Thyroid gland (tissue), 4 donors: Measurements from ENCODE around the gene LHPP. TPM values are rescaled to one million over a fixed set of nuclear protein-coding genes. Genes with fewer than 3 reads are reported as not detected.

Source experiments
- DNase-seq, 2 donors: peaks; one replicate each; pipeline ENCODE4 v3.0.0-alpha.2; 2019
- H3K27ac ChIP-seq, 3 donors: fragments of 200-600 bp; sonication (generic); 1 replicate in 2 of 3; 2 replicates in 1 of 3; pipeline ENCODE4 v1.5.1; 2016 to 2019; ENCODE audit warnings: mild to moderate bottlenecking in 1 of 3, moderate library complexity in 1 of 3
- H3K27me3 ChIP-seq: fragments of 200-600 bp; sonication (generic); one replicate; pipeline ENCODE4 v1.5.1; 2019
- H3K36me3 ChIP-seq, 2 donors: fragments of 200-600 bp; sonication (generic); one replicate each; pipeline ENCODE4 v1.5.1; 2016 to 2019
- H3K4me1 ChIP-seq, 2 donors: fragments of 200-600 bp; sonication (generic); one replicate each; pipeline ENCODE4 v1.5.1; 2017 to 2019
- H3K4me3 ChIP-seq, 3 donors: fragments of 200-600 bp; sonication (generic); replicated peaks in 1 of 3; 1 replicate in 2 of 3; 2 replicates in 1 of 3; pipeline ENCODE4 v1.5.1; 2016; ENCODE audit warnings: mild to moderate bottlenecking in 1 of 3
- H3K9me3 ChIP-seq: fragments of 200-600 bp; sonication (generic); one replicate; pipeline ENCODE4 v1.5.1; 2017
- POLR2A ChIP-seq, 2 donors: fragments of 450-650 bp; IDR thresholded peaks; one replicate each; pipeline ENCODE4 v1.6.1; 2017; ENCODE audit warnings: antibody characterized with exemption in 2 of 2, mild to moderate bottlenecking in 2 of 2, moderate library complexity in 1 of 2
- WGBS, 2 donors: methylation state at CpG; one replicate each; pipeline ENCODE4 v1.1.5; 2017; 5-methylcytosine and 5-hydroxymethylcytosine counted together
- intact Hi-C: fragments of 100-400 bp; cut with DNase I; formaldehyde crosslinking; loops from one replicate; pipeline ENCODE4 v1.15.1; 2023
- total RNA-seq, 4 donors: library from RNA; depleted of rRNA; stranded (reverse); fragments of >200 nt; gene quantifications; one replicate each; pipeline ENCODE4 v1.2.3, GENCODE V29; 2016
- TF ChIP-seq, protein P1 (sequence below), 6 experiments: fragments of 200-600 bp in 3 of 6; fragments of 450-650 bp in 3 of 6; sonication (generic) in 3 of 6; IDR thresholded peaks; one replicate each; pipeline ENCODE4 v1.5.1; 2016 to 2019; ENCODE audit warnings: antibody characterized with exemption in 6 of 6, mild to moderate bottlenecking in 2 of 6, inconsistent platforms in 1 of 6, moderate library complexity in 1 of 6

The LHPP gene
- total RNA-seq, 4 donors from 2014 or later = 8.3 to 69.9 (median 48.3) TPM

DNA sequence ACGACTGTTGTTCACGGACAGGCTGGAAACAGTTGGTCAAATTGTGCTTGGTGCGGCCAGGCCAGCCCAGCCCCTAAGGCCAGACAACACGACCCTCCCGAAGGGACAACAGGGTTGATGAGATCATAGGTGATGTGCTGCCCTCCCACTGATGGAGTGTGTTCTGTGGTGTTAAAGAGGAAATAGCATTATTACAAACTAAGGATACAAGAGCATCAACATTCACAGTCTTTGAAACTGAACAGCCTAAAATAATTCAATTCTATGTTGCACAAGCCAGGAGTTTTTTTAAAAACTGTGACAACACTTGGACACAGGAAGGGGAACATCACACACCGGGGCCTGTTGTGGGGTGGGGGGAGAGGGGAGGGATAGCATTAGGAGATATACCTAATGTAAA, 194.9 kb downstream of the LHPP start:
- WGBS, 2 donors = 92 to 93% methylated on average over 6 of the region's 6 CpGs

DNA sequence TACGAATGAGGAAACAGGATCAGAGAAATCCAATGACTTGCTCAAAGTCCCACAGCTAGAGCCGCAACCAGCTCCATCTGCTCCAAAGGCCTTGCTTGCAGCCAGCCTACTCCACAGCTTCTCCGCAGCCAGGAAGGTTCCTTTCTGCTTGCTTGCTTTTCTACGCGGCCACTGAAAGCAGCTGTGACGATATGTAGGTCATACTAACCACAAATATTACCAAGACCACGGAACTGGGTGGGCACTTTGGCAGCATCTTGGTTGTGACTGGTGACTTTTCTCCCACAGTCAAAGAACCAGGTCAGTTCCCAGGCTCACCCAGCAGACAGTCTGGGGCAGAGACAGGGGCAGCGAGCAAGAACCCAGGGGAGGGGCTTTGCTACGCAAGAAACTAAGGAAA, 196.2 kb downstream of the LHPP start:
- no peaks in the 10 kb centered on the region for H3K36me3 ChIP-seq
- H3K27me3 ChIP-seq = no peaks in the 10 kb centered on the region
- 73 to 83% methylated on average over 9 of the region's 9 CpGs for WGBS, 2 donors
- H3K9me3 ChIP-seq = no peaks in the 10 kb centered on the region
- no peak for TF ChIP-seq POLR2A (IDR thresholded peaks at IDR 0.05)
- TF ChIP-seq, protein P1, sequence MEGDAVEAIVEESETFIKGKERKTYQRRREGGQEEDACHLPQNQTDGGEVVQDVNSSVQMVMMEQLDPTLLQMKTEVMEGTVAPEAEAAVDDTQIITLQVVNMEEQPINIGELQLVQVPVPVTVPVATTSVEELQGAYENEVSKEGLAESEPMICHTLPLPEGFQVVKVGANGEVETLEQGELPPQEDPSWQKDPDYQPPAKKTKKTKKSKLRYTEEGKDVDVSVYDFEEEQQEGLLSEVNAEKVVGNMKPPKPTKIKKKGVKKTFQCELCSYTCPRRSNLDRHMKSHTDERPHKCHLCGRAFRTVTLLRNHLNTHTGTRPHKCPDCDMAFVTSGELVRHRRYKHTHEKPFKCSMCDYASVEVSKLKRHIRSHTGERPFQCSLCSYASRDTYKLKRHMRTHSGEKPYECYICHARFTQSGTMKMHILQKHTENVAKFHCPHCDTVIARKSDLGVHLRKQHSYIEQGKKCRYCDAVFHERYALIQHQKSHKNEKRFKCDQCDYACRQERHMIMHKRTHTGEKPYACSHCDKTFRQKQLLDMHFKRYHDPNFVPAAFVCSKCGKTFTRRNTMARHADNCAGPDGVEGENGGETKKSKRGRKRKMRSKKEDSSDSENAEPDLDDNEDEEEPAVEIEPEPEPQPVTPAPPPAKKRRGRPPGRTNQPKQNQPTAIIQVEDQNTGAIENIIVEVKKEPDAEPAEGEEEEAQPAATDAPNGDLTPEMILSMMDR (IDR thresholded peaks at IDR 0.05) = no peak
- no peak overlapping the region for H3K4me3 ChIP-seq
- H3K27ac ChIP-seq = peak overlapping the region; percentile 19 to 50 (median 21)
- intact Hi-C loops = no loop called here
- peaks cover 23 to 48% of the 10 kb centered on the region in 2 donors for H3K4me1 ChIP-seq
- peak in 1 of 2 donors; percentile 35 for DNase-seq

More for the DNA sequence above, 194.9 kb downstream of the LHPP start:
- TF ChIP-seq POLR2A (IDR thresholded peaks at IDR 0.05) = no peak
- TF ChIP-seq, protein P1 (IDR thresholded peaks at IDR 0.05) = no peak
- no peaks in the 10 kb centered on the region for H3K27me3 ChIP-seq
- H3K27ac ChIP-seq = peak overlapping the region in 1 of 3 donors; percentile 92
- H3K9me3 ChIP-seq = no peaks in the 10 kb centered on the region
- DNase-seq = no peak
- no peak overlapping the region for H3K4me3 ChIP-seq
- intact Hi-C loops = no loop called here
- H3K36me3 ChIP-seq = no peaks in the 10 kb centered on the region
- H3K4me1 ChIP-seq = peaks cover 24 to 56% of the 10 kb centered on the region in 2 donors

DNA sequence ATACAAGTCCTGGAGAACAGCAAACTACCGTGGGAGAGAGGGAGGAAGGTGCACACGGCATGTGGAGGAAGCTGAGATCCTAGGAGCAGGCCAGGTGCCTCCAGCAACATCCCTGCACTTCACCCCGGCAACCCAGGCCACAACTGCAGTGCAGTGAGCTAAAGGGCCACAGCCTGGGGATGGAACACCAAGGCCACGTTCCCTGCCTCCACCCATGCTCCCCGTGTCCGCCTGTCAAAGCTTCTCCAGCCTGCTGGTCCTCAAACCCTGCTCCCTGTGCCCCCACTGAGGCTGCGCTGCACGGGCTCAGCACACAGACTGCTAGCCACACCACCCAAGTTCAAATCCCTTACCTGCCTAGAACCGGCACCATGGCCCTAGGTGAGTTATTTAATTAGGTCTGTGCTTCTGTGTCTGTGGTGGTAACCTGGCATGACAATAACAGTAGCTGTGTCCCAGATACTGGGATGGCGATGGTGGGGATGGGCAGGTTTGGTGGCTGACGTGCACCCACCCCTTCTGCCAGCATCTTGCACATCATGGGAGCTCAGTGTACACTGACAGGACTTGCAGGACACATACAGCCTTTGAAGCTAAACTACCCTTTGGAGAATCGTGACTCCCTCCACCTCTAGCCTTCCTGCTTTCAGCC, 197.1 kb downstream of the LHPP start:
- 95 to 96% methylated on average over 12 of the region's 12 CpGs for WGBS, 2 donors
- peak overlapping the region in 2 of 3 donors; percentile 23 to 50 for H3K27ac ChIP-seq
- no peak for TF ChIP-seq POLR2A (IDR thresholded peaks at IDR 0.05)
- TF ChIP-seq, protein P1 (IDR thresholded peaks at IDR 0.05) = no peak

DNA sequence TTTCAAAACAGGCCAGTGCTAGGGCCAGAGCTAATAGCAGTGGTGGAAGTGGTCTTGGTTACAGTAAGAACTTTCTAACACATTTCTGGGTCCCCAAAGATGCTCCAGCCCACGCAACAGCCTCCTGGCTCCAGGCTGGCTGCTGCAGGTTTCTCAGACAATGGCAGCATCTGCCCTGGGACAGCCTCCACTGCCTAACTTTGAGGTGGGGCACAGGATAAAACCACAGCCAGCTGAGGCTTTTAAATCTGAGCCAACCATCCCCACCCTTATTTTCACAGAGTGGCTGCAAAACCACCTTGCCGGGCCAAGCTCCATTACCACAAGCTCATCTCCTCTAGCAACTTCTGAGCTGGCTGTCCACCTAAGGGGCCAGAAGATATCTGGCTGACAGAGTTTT, 197.8 kb downstream of the LHPP start:
- no peak overlapping the region for H3K4me3 ChIP-seq
- no peaks in the 10 kb centered on the region for H3K27me3 ChIP-seq
- H3K4me1 ChIP-seq = peaks cover 9 to 36% of the 10 kb centered on the region in 2 donors
- intact Hi-C loops = no loop called here
- peak overlapping the region in 1 of 3 donors; percentile 23 for H3K27ac ChIP-seq
- no peaks in the 10 kb centered on the region for H3K9me3 ChIP-seq
- WGBS, 2 donors = 53 to 66% methylated on average over 2 of the region's 2 CpGs
- TF ChIP-seq, protein P1 (IDR thresholded peaks at IDR 0.05) = no peak
- no peak for TF ChIP-seq POLR2A (IDR thresholded peaks at IDR 0.05)
- DNase-seq = no peak
- no peaks in the 10 kb centered on the region for H3K36me3 ChIP-seq

More for the DNA sequence above, 197.1 kb downstream of the LHPP start:
- Histone ChIP-seq H3K9me3 (no peaks in the 10 kb centered on the region), H3K27me3 (no peaks in the 10 kb centered on the region), H3K4me1 (peaks cover 14 to 39% of the 10 kb centered on the region in 2 donors), H3K4me3 (no peak overlapping the region), H3K36me3 (no peaks in the 10 kb centered on the region)
- intact Hi-C loops = no loop called here
- no peak for DNase-seq

DNA sequence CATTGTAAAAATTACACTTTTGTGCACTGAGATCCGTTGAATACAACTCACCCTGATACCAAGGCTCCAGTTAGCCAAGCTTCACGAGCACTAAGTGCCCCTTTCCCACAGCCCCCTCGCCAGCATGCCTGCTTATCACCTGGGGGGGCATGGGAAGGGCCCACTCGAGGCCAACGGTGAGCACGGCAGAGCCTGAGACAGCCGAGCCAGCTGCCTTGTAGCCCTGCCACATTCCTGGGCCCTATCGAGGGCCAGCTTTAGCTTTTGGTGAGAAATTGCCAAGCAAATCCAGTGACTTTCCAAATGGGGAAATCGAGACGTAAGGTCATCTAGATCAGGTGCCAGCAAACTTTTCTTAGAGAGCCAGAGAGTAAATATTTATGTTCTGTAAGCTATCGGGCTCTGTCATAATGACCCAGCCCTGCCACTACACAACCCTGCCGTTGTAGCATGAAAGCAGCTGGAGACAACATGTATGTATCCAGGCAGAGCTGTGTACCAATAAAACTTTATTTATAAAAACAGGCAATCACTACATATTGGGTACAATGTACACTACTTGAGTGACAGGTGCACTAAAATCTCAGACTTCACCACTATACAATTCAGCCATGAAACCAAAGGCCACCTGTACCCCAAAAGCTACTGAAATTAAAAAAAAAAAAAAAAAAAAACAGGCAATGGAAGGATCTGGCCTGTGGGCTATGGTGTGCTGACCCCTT, 198.9 kb downstream of the LHPP start:
- Histone ChIP-seq H3K27me3 (no peaks in the 10 kb centered on the region), H3K27ac (peak overlapping the region in 2 of 3 donors; percentile 3 to 38), H3K9me3 (no peaks in the 10 kb centered on the region), H3K36me3 (no peaks in the 10 kb centered on the region), H3K4me1 (peaks cover 3 to 32% of the 10 kb centered on the region in 2 donors), H3K4me3 (no peak overlapping the region)
- TF ChIP-seq POLR2A (IDR thresholded peaks at IDR 0.05) = no peak
- TF ChIP-seq, protein P1 (IDR thresholded peaks at IDR 0.05) = no peak
- DNase-seq = no peak
- WGBS, 2 donors = 89 to 90% methylated on average over 11 to 12 of the region's 12 CpGs
- intact Hi-C loops = no loop called here
